Activated CD8-positive, alpha-beta memory T cell treated with anti-CD3 and anti-CD28 coated beads, Interleukin-2, amount 50 U/mL, for 1 hour (primary cell): ENCODE data around the gene ANKRD13C.

Source experiments
- DNase-seq: peaks from one replicate; pipeline ENCODE4 v3.0.0-alpha.2; 2020; ENCODE audit errors: extremely low read depth

ANKRD13C gene

DNA sequence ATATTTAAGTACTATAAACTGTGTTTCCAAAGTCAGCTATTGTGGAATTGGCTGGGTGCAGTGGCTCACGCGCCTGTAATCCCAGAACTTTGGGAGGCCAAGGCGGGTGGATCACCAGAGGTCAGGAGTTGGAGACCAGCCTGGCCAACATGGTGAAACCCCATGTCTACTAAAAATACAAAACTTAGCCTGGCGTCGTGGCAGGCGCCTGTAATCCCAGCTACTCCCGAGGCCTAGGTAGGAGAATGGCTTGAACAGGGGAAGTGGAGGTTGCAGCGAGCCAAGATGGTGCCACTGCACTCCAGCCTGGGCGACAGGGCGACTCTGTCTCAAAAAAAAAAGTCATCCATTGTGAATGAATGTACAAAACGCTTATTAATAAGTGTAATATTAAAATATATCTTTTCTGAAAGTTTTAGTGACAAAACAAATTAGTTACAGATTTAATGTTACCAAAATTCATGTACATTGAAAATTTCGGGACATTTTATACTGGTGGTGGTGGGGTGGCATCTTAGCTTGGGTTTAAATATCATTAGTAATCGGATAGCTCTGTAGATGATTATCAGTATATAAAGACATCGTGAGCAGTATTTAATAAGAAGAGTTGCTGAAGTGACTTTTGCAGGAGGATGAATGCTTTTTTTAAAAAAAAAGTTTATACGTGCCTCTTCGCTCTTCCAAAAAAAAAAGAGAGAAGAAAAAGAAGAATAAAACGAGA lies 133.8 kb downstream of the ANKRD13C start:
- no peak for DNase-seq

DNA sequence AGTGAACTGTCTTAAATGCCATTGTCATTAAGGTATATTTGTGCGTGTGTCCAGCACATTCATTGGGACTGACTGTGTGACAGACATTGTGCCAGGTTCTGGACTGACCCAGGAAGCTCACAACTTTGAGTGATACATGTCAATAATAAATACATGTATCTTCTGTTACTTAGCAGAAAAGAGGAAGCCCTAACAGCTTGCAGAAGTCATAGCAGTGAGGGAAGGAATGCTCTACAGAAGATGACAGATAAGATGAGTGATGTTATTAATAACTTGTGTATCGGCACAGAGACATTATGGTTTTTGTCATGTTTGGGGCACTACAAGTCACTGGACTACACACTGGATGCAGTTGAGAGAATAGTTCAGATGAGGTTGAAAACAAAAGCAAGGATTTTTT lies 134.5 kb downstream of the ANKRD13C start:
- DNase-seq = no peak

DNA sequence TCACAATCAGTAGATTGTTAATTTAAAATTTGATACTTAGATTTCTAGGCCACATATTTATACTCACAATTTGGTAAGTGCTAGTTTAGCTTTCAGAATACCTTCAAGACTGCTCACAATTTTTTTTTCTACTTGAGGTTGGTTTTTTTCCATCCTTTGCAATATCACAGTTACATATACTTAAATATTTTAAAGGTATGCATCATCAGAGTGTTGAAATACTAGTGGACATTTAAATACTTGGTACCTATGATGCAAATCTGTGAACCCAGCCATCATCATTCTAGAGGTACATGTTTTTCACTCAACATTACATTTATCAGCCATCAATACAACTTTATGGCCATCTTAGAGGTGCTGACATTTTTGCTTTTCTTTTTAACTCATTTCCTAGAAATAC lies 143.0 kb downstream of the ANKRD13C start:
- no peak for DNase-seq

DNA sequence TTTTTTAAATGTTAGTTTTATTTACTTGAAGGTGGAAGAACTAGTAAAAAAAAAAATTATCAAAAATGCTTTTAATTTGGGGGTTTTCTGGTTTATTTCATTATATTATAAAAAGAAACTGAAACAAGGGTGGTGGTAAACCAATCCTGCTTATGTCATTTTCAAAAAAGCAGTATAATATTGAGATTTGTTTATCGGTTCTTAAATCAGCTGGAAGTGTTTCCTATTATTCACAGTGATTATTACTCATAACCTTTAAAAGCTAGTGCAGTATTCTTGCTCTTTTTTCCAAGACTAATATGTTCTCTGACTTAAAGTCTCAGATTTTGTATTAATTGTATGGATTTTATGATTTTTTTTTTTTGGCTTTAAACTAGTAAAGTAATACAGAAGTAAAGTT lies 143.7 kb downstream of the ANKRD13C start:
- no peak for DNase-seq
